Measurements from ENCODE around the gene PRDM12. TPM values are rescaled to one million over a fixed set of nuclear protein-coding genes. Genes with fewer than 3 reads are reported as not detected.

Gene PRDM12
- total RNA-seq, 2 donors from 2014 or later: not detected

DNA sequence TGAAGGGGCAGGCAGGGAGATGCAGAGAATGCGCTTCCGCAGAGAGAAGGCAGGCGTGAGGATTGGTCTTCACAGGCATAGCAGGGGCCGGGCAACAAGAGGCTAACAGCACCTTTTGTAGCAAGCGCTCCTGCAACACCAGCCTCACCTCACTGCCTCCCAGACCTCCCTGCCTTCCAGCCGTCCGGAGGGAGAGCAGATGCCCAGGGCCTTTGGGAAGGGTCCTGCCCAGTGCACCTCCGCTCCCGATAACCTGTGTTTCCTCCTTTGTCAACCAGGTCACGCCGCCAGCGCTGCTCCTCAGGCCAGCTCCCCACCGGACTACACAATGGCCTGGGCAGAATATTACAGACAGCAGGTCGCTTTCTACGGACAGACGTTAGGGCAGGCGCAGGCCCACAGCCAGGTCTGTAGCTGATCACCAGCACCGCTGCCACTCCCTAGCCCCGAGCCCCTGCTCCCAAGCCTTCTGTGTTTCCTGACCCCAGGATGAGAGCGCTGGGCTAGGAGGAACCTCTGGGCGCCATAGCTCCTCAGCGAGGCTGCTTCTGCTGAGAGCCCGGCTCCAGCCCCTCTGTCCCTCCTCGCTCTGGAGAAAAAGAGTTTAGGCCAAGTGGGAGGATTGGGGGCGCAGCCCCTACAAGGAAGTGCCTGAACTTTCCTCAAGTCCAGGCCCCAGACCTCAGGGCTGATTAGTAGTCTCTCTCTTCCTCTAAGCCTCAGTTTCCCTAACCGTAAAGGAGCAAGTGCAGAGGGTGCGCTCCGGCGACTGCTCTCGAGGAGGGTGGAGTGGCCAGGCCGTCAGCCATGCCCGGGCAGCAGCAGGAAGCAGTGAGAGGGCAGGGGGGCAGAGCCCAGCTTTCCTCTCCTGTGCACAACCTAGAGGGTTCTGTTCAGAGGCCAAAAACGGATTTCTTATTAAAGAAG is 28.4 kb upstream of the PRDM12 start:
- Histone ChIP-seq H3K9me3 (no peaks in the 10 kb centered on the region), H3K4me1 (replicated peaks) (no peaks in the 10 kb centered on the region), H3K27me3 (replicated peaks; ENCODE audit: insufficient read depth) (no peaks in the 10 kb centered on the region), H3K4me3 (no peak overlapping the region), H3K27ac (no peak overlapping the region), H3K36me3 (peaks cover 6 to 20% of the 10 kb centered on the region in 2 donors)
- 94% methylated on average over 33 of the region's 33 CpGs for WGBS
- TF ChIP-seq POLR2AphosphoS5 (IDR thresholded peaks at IDR 0.05) (no peak), POLR2A (IDR thresholded peaks at IDR 0.05) (no peak), CTCF (IDR thresholded peaks at IDR 0.05) (no peak)
- no peak for DNase-seq (ENCODE audit: low spot score)
- intact Hi-C loops (cut with DNase I): no loop called here

- intact Hi-C loops (cut with DNase I): no loop called here
- H3K36me3 ChIP-seq: peaks cover 6 to 13% of the 10 kb centered on the region in 2 donors
- no peaks in the 10 kb centered on the region for H3K9me3 ChIP-seq
- no peak overlapping the region for H3K4me3 ChIP-seq
- 92% methylated on average over 9 of the region's 9 CpGs for WGBS
- TF ChIP-seq CTCF (IDR thresholded peaks at IDR 0.05) (no peak), POLR2A (IDR thresholded peaks at IDR 0.05) (no peak), POLR2AphosphoS5 (IDR thresholded peaks at IDR 0.05) (no peak)
- H3K27me3 ChIP-seq (replicated peaks; ENCODE audit: insufficient read depth): no peaks in the 10 kb centered on the region
- H3K4me1 ChIP-seq (replicated peaks): no peaks in the 10 kb centered on the region
- H3K27ac ChIP-seq: no peak overlapping the region
- DNase-seq (ENCODE audit: low spot score): no peak
Measured at GRCh38 chr9:130636648-130637020, 27.8 kb upstream of the PRDM12 start.

DNA sequence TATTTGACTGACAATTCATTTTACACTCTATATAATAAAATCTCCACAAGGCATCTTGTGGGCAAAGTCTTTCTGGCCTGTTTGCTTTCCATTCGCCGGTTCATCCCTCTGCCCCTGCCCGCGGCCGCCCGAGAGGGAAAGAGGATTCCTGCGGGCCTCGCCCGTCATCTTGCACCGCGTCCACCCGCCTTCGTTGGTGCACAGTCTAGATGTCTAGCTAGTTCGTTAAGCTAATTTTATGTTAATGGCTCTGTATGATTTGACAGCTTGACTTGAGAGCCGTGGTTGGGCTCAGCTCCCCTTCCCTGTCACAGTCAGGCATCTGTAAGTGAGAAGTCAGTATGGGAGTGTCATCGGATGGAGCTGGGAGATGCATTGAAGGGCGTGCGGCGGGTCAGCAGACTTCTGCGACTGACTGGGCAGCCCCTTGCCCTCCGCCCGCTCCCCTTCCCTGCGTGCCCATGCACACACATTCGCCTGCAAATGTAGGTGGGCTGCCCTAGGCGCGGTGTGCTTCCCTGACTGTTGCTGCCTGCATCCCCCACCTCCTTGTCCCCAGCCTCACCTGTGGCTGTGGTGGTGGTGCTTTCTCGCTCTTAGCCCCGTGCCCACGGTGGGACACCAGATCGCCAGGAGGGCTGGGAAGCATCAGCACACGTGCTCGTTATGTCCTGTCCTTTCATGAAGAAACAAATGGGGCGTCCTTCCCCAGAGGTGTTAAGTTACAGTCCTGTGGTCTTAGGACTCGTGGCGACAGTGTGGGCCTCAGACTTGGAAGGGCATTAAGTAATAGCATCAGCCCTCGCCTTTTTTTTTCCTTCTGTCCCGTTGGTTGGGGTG is 25.9 kb upstream of the PRDM12 start:
- Histone ChIP-seq H3K4me3 (no peak overlapping the region), H3K27ac (no peak overlapping the region), H3K36me3 (peaks cover 6 to 10% of the 10 kb centered on the region in 2 donors), H3K4me1 (replicated peaks) (no peaks in the 10 kb centered on the region), H3K27me3 (replicated peaks; ENCODE audit: insufficient read depth) (no peaks in the 10 kb centered on the region), H3K9me3 (no peaks in the 10 kb centered on the region)
- DNase-seq (ENCODE audit: low spot score): no peak
- TF ChIP-seq POLR2A (IDR thresholded peaks at IDR 0.05) (no peak), CTCF (IDR thresholded peaks at IDR 0.05) (no peak), POLR2AphosphoS5 (IDR thresholded peaks at IDR 0.05) (no peak)
- WGBS: 76% methylated on average over 37 of the region's 37 CpGs
- intact Hi-C loops (cut with DNase I): no loop called here

- WGBS: 47% methylated on average over 20 of the region's 20 CpGs
- H3K36me3 ChIP-seq: peaks cover 6 to 10% of the 10 kb centered on the region in 2 donors
- H3K27me3 ChIP-seq (replicated peaks; ENCODE audit: insufficient read depth): no peaks in the 10 kb centered on the region
- intact Hi-C loops (cut with DNase I): no loop called here
- no peaks in the 10 kb centered on the region for H3K9me3 ChIP-seq
- no peak for DNase-seq (ENCODE audit: low spot score)
- H3K4me3 ChIP-seq: no peak overlapping the region
- H3K27ac ChIP-seq: no peak overlapping the region
- no peaks in the 10 kb centered on the region for H3K4me1 ChIP-seq (replicated peaks)
- TF ChIP-seq POLR2A (IDR thresholded peaks at IDR 0.05) (no peak), CTCF (IDR thresholded peaks at IDR 0.05) (no peak), POLR2AphosphoS5 (IDR thresholded peaks at IDR 0.05) (no peak)
Measured at GRCh38 chr9:130639124-130639765, 25.1 kb upstream of the PRDM12 start.
